A549 (cell line): ENCODE measurements around the gene KLHL15. TPM values are rescaled to one million over a fixed set of nuclear protein-coding genes. Genes with fewer than 3 reads are reported as not detected.

Experiments used
- ATAC-seq, 2 experiments: fragments of 200-7000 bp in 1 of 2; fragments of >200 bp in 1 of 2; cut with Nextera tagmentation in 1 of 2; cut with Tn5 transposase in 1 of 2; 3 replicates each; pipeline versions ENCODE4 v1.8.0 to v1.9.1; 2018 to 2020; ENCODE audit warnings: mild to moderate bottlenecking in 1 of 2, moderate library complexity in 1 of 2
- CTCF ChIA-PET: fragments of 300-600 bp; sonication (Branson Sonifier 250); formaldehyde crosslinking; extraction: SDS; loops from one replicate; lab custom pipeline; 2021; ENCODE audit warnings: antibody characterized with exemption, inconsistent platforms; lab: Yijun Ruan, JAX
- POLR2A ChIA-PET: fragments of 350-600 bp; formaldehyde crosslinking; extraction: SDS; loops from one replicate; lab custom pipeline; 2021; ENCODE audit warnings: antibody characterized with exemption, inconsistent platforms; lab: Yijun Ruan, JAX
- DNase-seq, 2 experiments: peaks; one replicate each; pipeline versions ENCODE4 v3.0.0 to v3.0.0-alpha.2; 2011 to 2016; ENCODE audit warnings: low read depth in 1 of 2, low spot score in 1 of 2
- FAIRE-seq: peaks from 2 replicates; lab custom pipeline; 2011; peaks lifted over from hg19 to GRCh38; lab: Jason Lieb, UNC
- H3K27ac ChIP-seq, 2 experiments: fragments of >200 bp; sonication (Bioruptor Twin); formaldehyde crosslinking; 3 replicates each; pipeline ENCODE4 v1.5.1; 2016 to 2017
- H3K4me1 ChIP-seq: fragments of >200 bp; sonication (Bioruptor Twin); formaldehyde crosslinking; 3 replicates; pipeline ENCODE4 v1.6.1; 2016
- H3K4me2 ChIP-seq: fragments of >200 bp; sonication (Bioruptor Twin); formaldehyde crosslinking; 3 replicates; pipeline ENCODE4 v1.6.1; 2016
- H3K4me3 ChIP-seq: fragments of >200 bp; sonication (Bioruptor Twin); formaldehyde crosslinking; 3 replicates; pipeline ENCODE4 v1.5.1; 2016
- H3K9me3 ChIP-seq: fragments of >200 bp; sonication (Bioruptor Twin); formaldehyde crosslinking; 3 replicates; pipeline ENCODE4 v1.6.1; 2016
- ATOH8 ChIP-seq: fragments of 250-450 bp; sonication (Bioruptor Pico); IDR thresholded peaks from 2 replicates; pipeline ENCODE4 v1.5.0; 2020; ENCODE audit warnings: low read depth, mild to moderate bottlenecking, moderate library complexity
- CHD2 ChIP-seq: fragments of 150-350 bp; IDR thresholded peaks from 2 replicates; pipeline ENCODE4 v1.6.1; 2014; ENCODE audit warnings: low read length; ENCODE audit not compliant: partially characterized antibody
- CTCF ChIP-seq: fragments of >200 bp; sonication (Bioruptor Twin); formaldehyde crosslinking; IDR thresholded peaks from 3 replicates; pipeline ENCODE4 v1.5.1; 2016
- E2F6 ChIP-seq: IDR thresholded peaks from 2 replicates; pipeline ENCODE4 v1.6.1; 2012; ENCODE audit warnings: low read depth, borderline replicate concordance
- HDAC2 ChIP-seq: fragments of 200-600 bp; sonication (generic); IDR thresholded peaks from 2 replicates; pipeline ENCODE4 v1.6.1; 2016
- HEYL ChIP-seq: fragments of 250-450 bp; sonication (Bioruptor Pico); IDR thresholded peaks from 2 replicates; pipeline ENCODE4 v1.8.0; 2021; ENCODE audit warnings: mild to moderate bottlenecking, moderate library complexity
- HOXA7 ChIP-seq: fragments of 250-450 bp; sonication (Bioruptor Pico); IDR thresholded peaks from 2 replicates; pipeline ENCODE4 v1.5.0; 2020; ENCODE audit warnings: mild to moderate bottlenecking, moderate library complexity
- HOXB5 ChIP-seq: fragments of 250-450 bp; sonication (Bioruptor Pico); IDR thresholded peaks from 2 replicates; pipeline ENCODE4 v1.5.0; 2020; ENCODE audit warnings: mild to moderate bottlenecking, moderate library complexity
- JUNB ChIP-seq: fragments of >200 bp; sonication (Bioruptor Twin); formaldehyde crosslinking; IDR thresholded peaks from 2 replicates; pipeline ENCODE4 v1.6.1; 2016
- KDM5A ChIP-seq: fragments of 200-600 bp; sonication (generic); IDR thresholded peaks from 2 replicates; pipeline ENCODE4 v1.6.1; 2016; ENCODE audit warnings: antibody characterized with exemption, mild to moderate bottlenecking
- MAFK ChIP-seq: fragments of 450-650 bp; IDR thresholded peaks from 2 replicates; pipeline ENCODE4 v1.6.1; 2014; ENCODE audit not compliant: partially characterized antibody
- MAX ChIP-seq: IDR thresholded peaks from 2 replicates; pipeline ENCODE4 v1.6.1; 2012
- NR3C1 ChIP-seq: fragments of >200 bp; sonication (Bioruptor Twin); formaldehyde crosslinking; IDR thresholded peaks from 3 replicates; pipeline ENCODE4 v1.6.1; 2017
- PHF8 ChIP-seq: fragments of 200-600 bp; sonication (generic); IDR thresholded peaks from 2 replicates; pipeline ENCODE4 v1.6.1; 2016; ENCODE audit warnings: low read depth, mild to moderate bottlenecking, antibody characterized with exemption, moderate library complexity, borderline replicate concordance
- POLR2A ChIP-seq: IDR thresholded peaks from 2 replicates; pipeline ENCODE4 v1.6.1; 2012; ENCODE audit warnings: mild to moderate bottlenecking, low read length
- REST ChIP-seq: fragments of 200-600 bp; sonication (generic); IDR thresholded peaks from 2 replicates; pipeline ENCODE4 v1.6.1; 2016; ENCODE audit warnings: antibody characterized with exemption, mild to moderate bottlenecking, moderate library complexity
- RFX5 ChIP-seq: fragments of 450-650 bp; IDR thresholded peaks from 2 replicates; pipeline ENCODE4 v1.7.1; 2014; ENCODE audit warnings: antibody characterized with exemption, mild to moderate bottlenecking, moderate library complexity
- SMC3 ChIP-seq: fragments of >200 bp; sonication (Bioruptor Twin); formaldehyde crosslinking; IDR thresholded peaks from 3 replicates; pipeline ENCODE4 v1.6.1; 2018; ENCODE audit warnings: inconsistent platforms
- ZC3H11A ChIP-seq: fragments of 450-650 bp; IDR thresholded peaks from 2 replicates; pipeline ENCODE4 v1.6.1; 2014; ENCODE audit warnings: antibody characterized with exemption, mild to moderate bottlenecking
- ZFP36 ChIP-seq: fragments of 450-650 bp; IDR thresholded peaks from 2 replicates; pipeline ENCODE4 v1.6.1; 2014; ENCODE audit warnings: borderline replicate concordance; ENCODE audit not compliant: partially characterized antibody
- WGBS: methylation state at CpG from one replicate; pipeline ENCODE4 v1.1.6; 2017; ENCODE audit errors: missing lambda C conversion rate; 5-methylcytosine and 5-hydroxymethylcytosine counted together
- polyA plus RNA-seq, 4 experiments: library from polyadenylated mRNA; depleted of rRNA in 3 of 4; stranded (reverse); fragments of >200 nt; fragmentation: RNase III in 1 of 4; extraction: RNeasy Plus Mini Kit Qiagen cat#74134 plus additional on column Dnase treatment in 1 of 4; gene quantifications; 2 replicates in 3 of 4; 3 replicates in 1 of 4; pipeline ENCODE4 v1.2.3, GENCODE V29; 2011 to 2017

Gene KLHL15
- polyA plus RNA-seq, 2 of the 4 experiments (the other 2 are of a cell fraction) = 6.4 to 15.0 TPM

GRCh38 chrX:23989689-23990088 is 37.3 kb downstream of the KLHL15 start:
- no peak for ATAC-seq
- Histone ChIP-seq H3K27ac (no peak overlapping the region), H3K4me1 (peaks cover 9% of the 10 kb centered on the region; the same call in 1 of the 3 replicates), H3K4me3 (no peak overlapping the region), H3K4me2 (no peak overlapping the region), H3K9me3 (no peaks in the 10 kb centered on the region)
- no peak for TF ChIP-seq ATOH8 (CRISPR knock-in tag)
- TF ChIP-seq SMC3 = no peak
- no peak for TF ChIP-seq HOXA7 (CRISPR knock-in tag)
- no peak for TF ChIP-seq RFX5
- TF ChIP-seq KDM5A = no peak
- TF ChIP-seq ZFP36 = no peak
- no peak for TF ChIP-seq E2F6
- no peak for TF ChIP-seq POLR2A
- POLR2A ChIA-PET = no interaction called here
- CTCF ChIA-PET = interaction anchor here (0.6 kb wide), 1 partner anchor 12 kb away, joined by 3 read pairs; no protein-coding TSS in a partner anchor
- WGBS = 96% methylated on average over 3 of the region's 3 CpGs
- FAIRE-seq = no peak
- DNase-seq = no peak

- H3K9me3 ChIP-seq = no peaks in the 10 kb centered on the region
- no peak overlapping the region for H3K4me3 ChIP-seq
- CTCF ChIA-PET = no interaction called here
- no peak for DNase-seq
- H3K4me1 ChIP-seq = peaks cover 9% of the 10 kb centered on the region; the same call in 1 of the 3 replicates
- H3K4me2 ChIP-seq = no peak overlapping the region
- FAIRE-seq = peak; percentile 90
- no peak for TF ChIP-seq MAX
- TF ChIP-seq, all 56 proteins: peak for 0
- 94% methylated on average over 1 of the region's 1 CpG for WGBS
- no peak overlapping the region for H3K27ac ChIP-seq
- ATAC-seq = no peak
- POLR2A ChIA-PET = interaction anchor here (1.6 kb wide), 1 partner anchor 43 kb away, joined by 5 read pairs; no protein-coding TSS in a partner anchor
Observed at GRCh38 chrX:23982891-23983290, 44.1 kb downstream of the KLHL15 start.

GRCh38 chrX:23981711-23982110 is 45.3 kb downstream of the KLHL15 start:
- FAIRE-seq = peak; percentile 18
- Histone ChIP-seq H3K27ac (no peak overlapping the region), H3K9me3 (no peaks in the 10 kb centered on the region), H3K4me2 (no peak overlapping the region), H3K4me1 (peaks cover 9% of the 10 kb centered on the region; the same call in 1 of the 3 replicates), H3K4me3 (no peak overlapping the region)
- TF ChIP-seq JUNB (no peak), CHD2 (no peak), PHF8 (no peak), REST (no peak), HDAC2 (no peak)
- no peak for ATAC-seq
- POLR2A ChIA-PET = interaction anchor here (1.6 kb wide), 1 partner anchor 44 kb away, joined by 5 read pairs; no protein-coding TSS in a partner anchor
- WGBS = 94% methylated on average over 2 of the region's 2 CpGs
- CTCF ChIA-PET = interaction anchor here (0.7 kb wide), 1 partner anchor 191 kb away, joined by 3 read pairs; no protein-coding TSS in a partner anchor
- DNase-seq = no peak

GRCh38 chrX:23981222-23981621 is 45.8 kb downstream of the KLHL15 start:
- Histone ChIP-seq H3K4me1 (peaks cover 9% of the 10 kb centered on the region; the same call in 1 of the 3 replicates), H3K4me3 (no peak overlapping the region), H3K9me3 (no peaks in the 10 kb centered on the region), H3K27ac (no peak overlapping the region), H3K4me2 (no peak overlapping the region)
- ATAC-seq = no peak
- no peak for DNase-seq
- ChIA-PET CTCF (interaction anchor here (0.7 to 1.0 kb wide), 2 partner anchors 11 to 191 kb away, joined by 3 read pairs; no protein-coding TSS in a partner anchor), POLR2A (no interaction called here)
- 94% methylated on average over 4 of the region's 4 CpGs for WGBS
- peak; percentile 46 for FAIRE-seq
- TF ChIP-seq KDM5A = no peak
- TF ChIP-seq HEYL (CRISPR knock-in tag) = no peak
- TF ChIP-seq HOXB5 (CRISPR knock-in tag) = no peak
- TF ChIP-seq NR3C1 = no peak
- no peak for TF ChIP-seq CHD2
- TF ChIP-seq ZC3H11A = no peak
- no peak for TF ChIP-seq CTCF
- TF ChIP-seq MAFK = no peak
- TF ChIP-seq RFX5 = no peak
